Activated naive CD8-positive, alpha-beta T cell treated with anti-CD3 and anti-CD28 coated beads, Interleukin-2, amount 10 ng/mL, durations not matched to agents 7 days and 5 days (primary cell): ENCODE data around the gene CSAD. TPM values are rescaled to one million over a fixed set of nuclear protein-coding genes. Genes with fewer than 3 reads are reported as not detected.

ENCODE experiments used
- ATAC-seq: fragments of 150-1000 bp; cut with Tn5 transposase; one replicate; pipeline ENCODE4 v1.10.0; 2021; ENCODE audit warnings: low read depth, moderate library complexity
- POLR2A ChIA-PET: fragments of 350-600 bp; sonication (Branson Sonifier 250); formaldehyde crosslinking; loops from one replicate; lab custom pipeline; 2021; ENCODE audit warnings: antibody characterized with exemption; lab: Charles Lee
- DNase-seq: peaks from one replicate; pipeline ENCODE4 v3.0.0; 2021
- H3K27ac Mint-ChIP-seq: one replicate; pipeline ENCODE4 v1.8.0; 2022; ENCODE audit warnings: mild to moderate bottlenecking, mixed read lengths
- H3K27me3 Mint-ChIP-seq: one replicate; pipeline ENCODE4 v1.8.0; 2022; ENCODE audit warnings: mild to moderate bottlenecking, moderate library complexity, mixed read lengths
- H3K36me3 Mint-ChIP-seq: one replicate; pipeline ENCODE4 v1.8.0; 2021; ENCODE audit warnings: mild to moderate bottlenecking, mixed read lengths
- H3K4me1 Mint-ChIP-seq: one replicate; pipeline ENCODE4 v1.8.0; 2021; ENCODE audit warnings: mixed read lengths
- H3K4me3 Mint-ChIP-seq: one replicate; pipeline ENCODE4 v1.8.0; 2022; ENCODE audit warnings: mild to moderate bottlenecking, moderate library complexity, mixed read lengths
- H3K9me3 Mint-ChIP-seq: one replicate; pipeline ENCODE4 v1.8.0; 2021; ENCODE audit warnings: mixed read lengths
- total RNA-seq, 2 experiments: library from RNA; stranded (reverse); gene quantifications; one replicate each; pipeline ENCODE4 v1.2.3, GENCODE V29; 2021

CSAD gene
- total RNA-seq, 2 experiments from 2014 or later, result 28.1 to 38.3 TPM

GRCh38 chr12:53193985-53194716 is 13.4 kb upstream of the CSAD start:
- POLR2A ChIA-PET, result interaction anchor here (1.1 to 8.4 kb wide), 3 partner anchors 12 to 15 kb away, joined by 3 to 56 read pairs (median 4); partner anchors contain the start of genes CSAD and ZNF740

GRCh38 chr12:53193040-53193439 is 12.3 kb upstream of the CSAD start:
- DNase-seq (no peak), ATAC-seq (no peak)
- Mint-ChIP-seq H3K27ac (peak overlapping the region; percentile 13), H3K27me3 (no peaks in the 10 kb centered on the region), H3K9me3 (no peaks in the 10 kb centered on the region), H3K36me3 (peaks cover 33% of the 10 kb centered on the region), H3K4me3 (no peak overlapping the region), H3K4me1 (peaks cover 23% of the 10 kb centered on the region)
- POLR2A ChIA-PET, result interaction anchor here (1.0 to 2.1 kb wide), 2 partner anchors 12 to 21 kb away, joined by 3 to 15 read pairs; partner anchors contain the start of genes CSAD and ZNF740

More at GRCh38 chr12:53193985-53194716, 13.4 kb upstream of the CSAD start:
- Mint-ChIP-seq H3K4me1 (peaks cover 34% of the 10 kb centered on the region), H3K36me3 (peaks cover 38% of the 10 kb centered on the region), H3K4me3 (no peak overlapping the region), H3K27me3 (no peaks in the 10 kb centered on the region), H3K27ac (no peak overlapping the region), H3K9me3 (no peaks in the 10 kb centered on the region)
- DNase-seq (no peak), ATAC-seq (no peak)

- no peak for ATAC-seq
- no peak for DNase-seq
- Mint-ChIP-seq H3K9me3 (no peaks in the 10 kb centered on the region), H3K4me3 (no peak overlapping the region), H3K4me1 (peaks cover 20% of the 10 kb centered on the region), H3K27ac (no peak overlapping the region), H3K36me3 (peaks cover 34% of the 10 kb centered on the region), H3K27me3 (no peaks in the 10 kb centered on the region)
- POLR2A ChIA-PET, result interaction anchor here (1.0 to 2.1 kb wide), 2 partner anchors 12 to 21 kb away, joined by 3 to 15 read pairs; partner anchors contain the start of genes CSAD and ZNF740
Measured at GRCh38 chr12:53192531-53193021, 11.9 kb upstream of the CSAD start.

- H3K4me1 Mint-ChIP-seq, result peaks cover 21% of the 10 kb centered on the region
- peaks cover 38% of the 10 kb centered on the region for H3K36me3 Mint-ChIP-seq
- no peaks in the 10 kb centered on the region for H3K9me3 Mint-ChIP-seq
- no peak overlapping the region for H3K27ac Mint-ChIP-seq
- POLR2A ChIA-PET, result interaction anchor here (2.1 kb wide), 1 partner anchor 11 kb away, joined by 15 read pairs; the partner anchor contains the start of genes CSAD and ZNF740
- ATAC-seq (no peak), DNase-seq (no peak)
- no peaks in the 10 kb centered on the region for H3K27me3 Mint-ChIP-seq
- H3K4me3 Mint-ChIP-seq, result no peak overlapping the region
Measured at GRCh38 chr12:53191885-53192530, 11.3 kb upstream of the CSAD start.

GRCh38 chr12:53191096-53191884 is 10.6 kb upstream of the CSAD start:
- ATAC-seq (no peak), DNase-seq (no peak)
- peaks cover 36% of the 10 kb centered on the region for H3K36me3 Mint-ChIP-seq
- no peaks in the 10 kb centered on the region for H3K27me3 Mint-ChIP-seq
- POLR2A ChIA-PET, result no interaction called here
- H3K4me1 Mint-ChIP-seq, result peaks cover 21% of the 10 kb centered on the region
- H3K4me3 Mint-ChIP-seq, result no peak overlapping the region
- H3K9me3 Mint-ChIP-seq, result no peaks in the 10 kb centered on the region
- H3K27ac Mint-ChIP-seq, result no peak overlapping the region

- POLR2A ChIA-PET, result interaction anchor here (1.2 to 4.9 kb wide), 4 partner anchors 9 to 86 kb away, joined by 3 to 28 read pairs (median 7); partner anchors contain the start of genes CSAD, SOAT2 and ZNF740
- ATAC-seq (peak; percentile 83), DNase-seq (peak; percentile 63)
- Mint-ChIP-seq H3K9me3 (no peaks in the 10 kb centered on the region), H3K4me3 (no peak overlapping the region), H3K27ac (peak overlapping the region; percentile 69), H3K27me3 (no peaks in the 10 kb centered on the region), H3K36me3 (peaks cover 31% of the 10 kb centered on the region), H3K4me1 (peaks cover 21% of the 10 kb centered on the region)
Measured at GRCh38 chr12:53190108-53190729, 9.5 kb upstream of the CSAD start.

GRCh38 chr12:53187145-53187899 is 6.6 kb upstream of the CSAD start:
- Mint-ChIP-seq H3K27ac (no peak overlapping the region), H3K27me3 (no peaks in the 10 kb centered on the region), H3K4me3 (no peak overlapping the region), H3K9me3 (no peaks in the 10 kb centered on the region), H3K4me1 (peaks cover 31% of the 10 kb centered on the region), H3K36me3 (peaks cover 36% of the 10 kb centered on the region)
- no peak for DNase-seq
- POLR2A ChIA-PET, result interaction anchor here (1.1 to 4.9 kb wide), 5 partner anchors 12 to 134 kb away, joined by 3 to 28 read pairs (median 5); partner anchors contain the start of genes AAAS, ESPL1 and ITGB7
- no peak for ATAC-seq

GRCh38 chr12:53186745-53187144 is 6.0 kb upstream of the CSAD start:
- Mint-ChIP-seq H3K4me3 (no peak overlapping the region), H3K36me3 (peaks cover 41% of the 10 kb centered on the region), H3K9me3 (no peaks in the 10 kb centered on the region), H3K27me3 (no peaks in the 10 kb centered on the region), H3K27ac (no peak overlapping the region), H3K4me1 (peaks cover 34% of the 10 kb centered on the region)
- POLR2A ChIA-PET, result interaction anchor here (0.9 to 4.9 kb wide), 5 partner anchors 12 to 134 kb away, joined by 3 to 28 read pairs (median 5); partner anchors contain the start of genes AAAS and ESPL1
- no peak for DNase-seq
- no peak for ATAC-seq

GRCh38 chr12:53185582-53186153 is 4.9 kb upstream of the CSAD start:
- Mint-ChIP-seq H3K27ac (no peak overlapping the region), H3K4me1 (peaks cover 38% of the 10 kb centered on the region), H3K4me3 (no peak overlapping the region), H3K9me3 (no peaks in the 10 kb centered on the region), H3K27me3 (no peaks in the 10 kb centered on the region), H3K36me3 (peaks cover 40% of the 10 kb centered on the region)
- POLR2A ChIA-PET, result interaction anchor here (0.9 to 1.1 kb wide), 3 partner anchors 26 to 110 kb away, joined by 3 read pairs; partner anchors contain the start of gene PFDN5
- no peak for DNase-seq
- no peak for ATAC-seq

GRCh38 chr12:53184828-53185227 is 4.1 kb upstream of the CSAD start:
- H3K9me3 Mint-ChIP-seq, result no peaks in the 10 kb centered on the region
- H3K36me3 Mint-ChIP-seq, result peaks cover 40% of the 10 kb centered on the region
- no peak overlapping the region for H3K4me3 Mint-ChIP-seq
- peak overlapping the region; percentile 56 for H3K27ac Mint-ChIP-seq
- no peak for ATAC-seq
- H3K4me1 Mint-ChIP-seq, result peaks cover 33% of the 10 kb centered on the region
- DNase-seq, result no peak
- H3K27me3 Mint-ChIP-seq, result no peaks in the 10 kb centered on the region
- POLR2A ChIA-PET, result interaction anchor here (0.9 to 1.3 kb wide), 4 partner anchors 14 to 111 kb away, joined by 3 read pairs; partner anchors contain the start of gene PFDN5

GRCh38 chr12:53182903-53183302 is 2.2 kb upstream of the CSAD start:
- Mint-ChIP-seq H3K27ac (no peak overlapping the region), H3K9me3 (no peaks in the 10 kb centered on the region), H3K4me1 (peaks cover 39% of the 10 kb centered on the region), H3K36me3 (peaks cover 40% of the 10 kb centered on the region), H3K27me3 (no peaks in the 10 kb centered on the region), H3K4me3 (peak overlapping the region; percentile 21)
- DNase-seq, result no peak
- POLR2A ChIA-PET, result interaction anchor here (1.6 to 4.6 kb wide), 4 partner anchors 15 to 37 kb away, joined by 4 to 57 read pairs (median 32); partner anchors contain the start of gene ITGB7
- no peak for ATAC-seq
